Measurements from ENCODE around the gene LETM1.

The LETM1 gene

DNA sequence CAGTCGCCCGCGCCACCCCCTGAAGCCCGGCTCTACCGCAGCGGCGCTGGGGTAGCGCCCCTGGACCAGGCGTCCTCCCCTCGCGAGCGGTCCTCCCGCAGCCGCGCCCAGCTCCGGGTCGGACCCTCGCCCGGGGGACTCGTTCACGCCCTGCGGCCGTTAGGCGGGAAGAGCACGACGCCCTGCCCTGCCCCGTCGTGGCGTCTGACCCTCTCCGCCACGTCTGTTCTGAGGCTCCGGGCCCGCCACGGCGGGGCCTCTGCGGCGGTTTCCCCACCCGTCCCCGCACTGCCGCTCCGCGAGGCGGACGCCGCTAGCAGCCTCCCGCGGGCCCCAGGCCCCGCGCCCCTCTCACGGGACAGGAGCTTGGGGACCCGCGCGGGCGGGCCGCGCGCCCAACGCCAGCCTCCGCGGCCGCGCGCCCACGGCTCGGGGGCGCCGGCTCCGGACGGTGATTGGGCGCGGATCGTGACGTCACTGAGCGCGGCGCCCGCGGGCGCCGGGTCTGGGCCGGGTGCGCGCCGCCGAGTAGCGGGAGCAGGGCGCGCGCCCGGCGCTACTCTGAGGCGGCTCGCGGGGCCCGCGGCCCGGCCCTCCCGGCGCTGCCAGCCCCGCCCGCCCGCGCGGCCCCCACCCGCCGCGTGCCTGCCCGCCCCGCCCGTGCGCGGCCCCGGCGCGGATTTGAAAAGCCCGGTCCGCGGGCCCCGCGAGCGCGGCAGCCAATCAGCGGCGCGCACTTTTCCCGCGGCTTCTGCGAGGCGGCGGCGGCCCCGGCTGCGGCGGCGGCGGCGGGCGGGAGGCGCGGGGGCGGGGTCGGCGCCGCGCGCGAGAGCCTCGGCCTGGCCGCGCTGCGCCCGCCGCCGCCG, 14.9 kb upstream of the LETM1 start, which contains the start of gene NSD2:
TSS of gene NSD2 (plus strand) at position 816 of the 866 bp plus-strand sequence. CDS start 29,262 bp downstream, outside the sequence.
- H3K4me2 ChIP-seq: peak within 1 kb of the TSS; percentile 90 to 97 (median 94)
- H3K27me3 ChIP-seq: no peaks in the 10 kb centered on the region
- H3K9ac ChIP-seq: peak within 1 kb of the TSS; percentile 90 to 100 (median 98)
- no peak for TF ChIP-seq Cebpa-rat (IDR thresholded peaks at IDR 0.05)
- H3K4me1 ChIP-seq: peaks cover 26 to 40% (median 34%) of the 10 kb centered on the region in 10 experiments
- H3K9me3 ChIP-seq (replicated peaks in 1 of 11): no peaks in the 10 kb centered on the region
- H4K20me1 ChIP-seq: peaks cover 0 to 33% (median 27%) of the 10 kb centered on the region in 11 experiments; a peak in 16 of 22 replicates
- peaks cover 0 to 7% (median 0%) of the 10 kb centered on the region in 11 experiments; a peak in 1 of 22 replicates for H3K36me3 ChIP-seq
- peak within 1 kb of the TSS; percentile 81 to 100 (median 98) for H3K27ac ChIP-seq
- peak within 1 kb of the TSS; percentile 89 to 97 (median 94) for H3K4me3 ChIP-seq

- Histone ChIP-seq H3K4me1 (peaks cover 26 to 38% (median 34%) of the 10 kb centered on the region in 10 experiments), H3K4me3 (peak overlapping the region; percentile 64 to 97 (median 89)), H3K27me3 (no peaks in the 10 kb centered on the region), H3K27ac (peak overlapping the region; percentile 81 to 100 (median 98); a peak in 21 of 22 replicates), H3K9me3 (replicated peaks in 1 of 11) (no peaks in the 10 kb centered on the region), H3K9ac (peak overlapping the region; percentile 83 to 100 (median 98)), H3K36me3 (peaks cover 0 to 7% (median 0%) of the 10 kb centered on the region in 11 experiments; a peak in 1 of 22 replicates), H3K4me2 (peak overlapping the region; percentile 78 to 97 (median 94)), H4K20me1 (peaks cover 0 to 27% (median 21%) of the 10 kb centered on the region in 11 experiments; a peak in 16 of 22 replicates)
- no peak for TF ChIP-seq Cebpa-rat (IDR thresholded peaks at IDR 0.05)
Observed at GRCh38 chr4:1870328-1870577, 14.3 kb upstream of the LETM1 start.

DNA sequence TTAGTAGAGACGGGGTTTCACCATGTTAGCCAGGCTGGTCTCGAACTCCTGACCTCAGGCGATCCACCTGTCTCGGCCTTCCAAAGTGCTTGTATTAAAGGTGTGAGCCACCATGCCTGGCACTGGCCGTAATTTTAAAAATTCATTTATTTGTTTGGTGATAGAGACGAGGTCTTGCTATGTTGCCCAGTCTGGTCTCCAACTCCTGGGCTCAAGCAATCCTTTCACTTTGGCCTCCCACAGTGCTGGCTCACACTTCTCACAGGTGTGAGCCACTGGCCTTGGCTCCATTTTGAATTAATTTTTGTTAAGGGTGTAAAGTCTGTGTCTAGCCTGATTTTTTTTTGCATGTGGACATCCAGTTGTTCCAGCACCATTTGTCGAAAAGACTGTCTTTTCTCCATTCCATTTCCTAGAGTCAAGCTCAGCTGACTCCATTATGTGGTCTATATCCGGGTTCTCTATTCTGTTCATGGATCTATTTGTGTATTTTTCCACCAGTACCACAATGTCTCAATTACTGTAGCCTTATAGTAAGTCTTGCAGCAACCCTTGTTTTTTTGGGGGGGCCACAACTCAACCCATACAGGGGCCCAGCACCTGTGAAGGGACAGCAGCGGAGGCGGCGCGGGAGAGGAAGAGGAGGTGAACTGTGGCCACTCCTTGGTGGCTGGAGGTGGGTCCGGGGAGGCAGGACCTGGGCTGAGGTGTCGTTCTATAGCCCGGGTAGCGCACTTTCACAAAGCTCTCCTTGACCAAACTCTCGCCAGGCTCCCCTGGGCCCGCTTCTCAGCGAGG, 13.8 kb upstream of the LETM1 start:
- peaks cover 0 to 22% (median 16%) of the 10 kb centered on the region in 11 experiments; a peak in 15 of 22 replicates for H4K20me1 ChIP-seq
- 0 out of 22 replicates have a peak, but pooled peaks cover 0 to 7% (median 0%) of the 10 kb centered on the region in 11 experiments for H3K36me3 ChIP-seq
- peak overlapping the region; percentile 81 to 100 (median 98); a peak in 21 of 22 replicates for H3K27ac ChIP-seq
- H3K9ac ChIP-seq: peak overlapping the region; percentile 83 to 100 (median 98)
- H3K4me1 ChIP-seq: peaks cover 26 to 36% (median 33%) of the 10 kb centered on the region in 10 experiments
- H3K27me3 ChIP-seq: no peaks in the 10 kb centered on the region
- peak overlapping the region; percentile 78 to 97 (median 94) for H3K4me2 ChIP-seq
- peak overlapping the region; percentile 64 to 97 (median 89) for H3K4me3 ChIP-seq
- no peak for TF ChIP-seq Cebpa-rat (IDR thresholded peaks at IDR 0.05)
- H3K9me3 ChIP-seq (replicated peaks in 1 of 11): no peaks in the 10 kb centered on the region

- Histone ChIP-seq H3K27ac (no peak overlapping the region), H3K4me3 (no peak overlapping the region), H3K27me3 (no peaks in the 10 kb centered on the region), H3K9ac (no peak overlapping the region), H3K9me3 (replicated peaks in 1 of 11) (no peaks in the 10 kb centered on the region), H3K4me1 (peaks cover 23 to 37% (median 34%) of the 10 kb centered on the region in 10 experiments), H3K4me2 (no peak overlapping the region), H3K36me3 (0 out of 22 replicates have a peak, but pooled peaks cover 0 to 1% (median 0%) of the 10 kb centered on the region in 11 experiments), H4K20me1 (peaks cover 0 to 14% (median 8%) of the 10 kb centered on the region in 11 experiments; a peak in 12 of 22 replicates)
- no peak for TF ChIP-seq Cebpa-rat (IDR thresholded peaks at IDR 0.05)
Observed at GRCh38 chr4:1868912-1869311, 13.0 kb upstream of the LETM1 start.

DNA sequence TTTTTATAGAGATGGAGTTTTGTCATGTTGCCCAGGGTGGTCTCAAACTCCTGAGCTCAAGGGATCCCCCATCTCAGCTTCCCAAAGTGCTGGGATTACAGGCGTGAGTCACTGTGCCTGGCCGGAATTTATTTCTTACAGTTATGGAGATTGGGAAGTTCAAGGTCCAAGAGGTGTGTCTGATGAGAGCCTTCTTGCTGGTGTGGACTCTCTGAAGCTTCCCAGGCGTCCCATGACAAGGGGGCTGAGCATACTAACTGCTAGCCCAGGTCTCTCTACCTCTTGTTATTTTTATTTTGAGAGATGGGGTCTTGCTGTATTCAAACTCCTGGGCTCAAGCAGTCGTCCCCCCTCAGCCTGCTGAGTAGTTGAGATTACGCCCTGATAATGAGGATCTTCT, 12.3 kb upstream of the LETM1 start:
- no peak for TF ChIP-seq Cebpa-rat (IDR thresholded peaks at IDR 0.05)
- H3K4me3 ChIP-seq: no peak overlapping the region
- H3K27me3 ChIP-seq: no peaks in the 10 kb centered on the region
- peaks cover 0 to 7% (median 2%) of the 10 kb centered on the region in 11 experiments; a peak in 5 of 22 replicates for H4K20me1 ChIP-seq
- no peaks in the 10 kb centered on the region for H3K36me3 ChIP-seq
- H3K27ac ChIP-seq: no peak overlapping the region
- no peak overlapping the region for H3K4me2 ChIP-seq
- H3K9me3 ChIP-seq (replicated peaks in 1 of 11): no peaks in the 10 kb centered on the region
- H3K9ac ChIP-seq: no peak overlapping the region
- peaks cover 23 to 37% (median 34%) of the 10 kb centered on the region in 10 experiments for H3K4me1 ChIP-seq

- H3K9me3 ChIP-seq (replicated peaks in 1 of 11): no peaks in the 10 kb centered on the region
- H3K4me2 ChIP-seq: no peak overlapping the region
- H4K20me1 ChIP-seq: peaks cover 0 to 14% (median 0%) of the 10 kb centered on the region in 11 experiments; a peak in 3 of 22 replicates
- 0 out of 22 replicates have a peak overlapping the region, but pooled peaks of 1 of the 11 experiments have one; percentile 6 for H3K9ac ChIP-seq
- no peak overlapping the region for H3K27ac ChIP-seq
- H3K4me1 ChIP-seq: peaks cover 29 to 47% (median 45%) of the 10 kb centered on the region in 10 experiments
- peaks cover 0 to 6% (median 0%) of the 10 kb centered on the region in 11 experiments; a peak in 2 of 22 replicates for H3K27me3 ChIP-seq
- no peaks in the 10 kb centered on the region for H3K36me3 ChIP-seq
- H3K4me3 ChIP-seq: no peak overlapping the region
- no peak for TF ChIP-seq Cebpa-rat (IDR thresholded peaks at IDR 0.05)
Observed at GRCh38 chr4:1866189-1866661, 10.3 kb upstream of the LETM1 start.

DNA sequence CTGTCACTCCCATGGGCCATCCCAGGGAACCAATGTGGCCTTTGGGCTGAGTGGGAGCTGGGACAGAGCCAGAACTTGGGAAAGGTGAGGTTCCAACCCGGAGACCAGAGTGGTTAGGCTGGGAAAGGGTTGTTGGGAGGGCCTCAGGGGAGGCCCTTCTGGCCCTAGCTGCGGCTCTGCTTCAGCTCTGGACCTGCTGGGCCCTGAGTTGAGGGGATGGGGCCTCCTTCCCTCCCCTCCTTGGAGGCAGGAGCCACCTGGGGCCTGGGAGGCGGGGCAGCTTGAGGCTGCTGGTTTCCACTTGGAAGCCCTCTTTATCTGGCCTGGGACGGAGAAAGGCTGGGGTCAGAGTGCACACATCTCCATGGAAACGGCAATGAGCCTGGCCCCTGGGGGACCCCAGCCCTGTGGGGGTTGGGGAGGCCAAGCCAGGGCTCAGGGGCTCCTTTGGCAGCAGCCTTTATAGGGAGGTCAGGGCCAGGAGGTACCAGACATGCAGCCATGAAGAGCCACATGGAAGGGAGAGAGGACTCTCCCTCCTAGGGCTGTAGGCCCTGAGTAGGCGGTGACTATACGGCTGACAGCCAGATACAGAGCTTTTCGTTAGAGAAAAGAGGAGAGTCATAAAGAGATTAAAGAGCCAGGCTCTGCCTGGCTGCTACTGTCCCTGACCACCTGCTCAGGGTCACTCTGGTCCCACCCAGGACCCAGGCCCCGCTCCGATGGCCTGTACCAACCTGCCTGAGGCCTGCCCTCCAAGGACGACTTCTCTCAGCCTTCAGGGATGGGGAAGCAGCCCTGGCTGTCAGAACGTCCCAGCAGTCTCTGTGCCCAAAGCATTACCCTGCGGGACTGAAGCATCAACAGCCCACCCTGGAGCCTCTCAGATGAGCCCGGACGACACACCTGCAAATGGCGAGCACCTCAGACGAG, 8.4 kb upstream of the LETM1 start:
- Histone ChIP-seq H3K4me2 (peak overlapping the region; percentile 73 to 86 (median 81); a peak in 20 of 22 replicates), H3K9ac (peak overlapping the region in 6 of 11 experiments; percentile 5 to 54 (median 16); a peak in 6 of 22 replicates)

More for the DNA sequence above, 8.4 kb upstream of the LETM1 start:
- Histone ChIP-seq H4K20me1 (peaks cover 0 to 22% (median 0%) of the 10 kb centered on the region in 11 experiments; a peak in 3 of 22 replicates), H3K9me3 (replicated peaks in 1 of 11) (no peaks in the 10 kb centered on the region), H3K36me3 (no peaks in the 10 kb centered on the region), H3K27me3 (peaks cover 0 to 6% (median 0%) of the 10 kb centered on the region in 11 experiments; a peak in 2 of 22 replicates), H3K4me3 (no peak overlapping the region), H3K27ac (peak overlapping the region in 3 of 11 experiments; percentile 3 to 20 (median 14); a peak in 3 of 22 replicates), H3K4me1 (peaks cover 21 to 42% (median 36%) of the 10 kb centered on the region in 10 experiments)
- TF ChIP-seq Cebpa-rat (IDR thresholded peaks at IDR 0.05): no peak
